Caco-2 (cell line): ENCODE results near the gene DARS2. TPM values are rescaled to one million over a fixed set of nuclear protein-coding genes. Genes with fewer than 3 reads are reported as not detected.

Experiments
- BruUV-seq: library from RNA; stranded (reverse); fragments of 400-500 nt; replicated peaks from 2 replicates; lab custom pipeline; 2021; lab: Mats Ljungman, UMichigan
- CTCF ChIA-PET: fragments of 300-600 bp; sonication (Branson Sonifier 250); formaldehyde crosslinking; loops from one replicate; lab custom pipeline; 2022; ENCODE audit warnings: antibody characterized with exemption; lab: Charles Lee
- POLR2A ChIA-PET: fragments of 300-600 bp; sonication (Branson Sonifier 250); formaldehyde crosslinking; loops from one replicate; lab custom pipeline; 2022; ENCODE audit warnings: antibody characterized with exemption; lab: Charles Lee
- DNase-seq, 2 experiments: peaks; one replicate each; pipeline versions ENCODE4 v3.0.0 to v3.0.0-alpha.2; 2020 to 2022
- H3K27me3 ChIP-seq: replicated peaks from 2 replicates; pipeline ENCODE4 v1.6.0; 2011; ENCODE audit warnings: low read length; ENCODE audit not compliant: control insufficient read depth, insufficient read depth
- H3K36me3 ChIP-seq: 2 replicates; pipeline ENCODE4 v1.5.1; 2011; ENCODE audit warnings: low read length; ENCODE audit not compliant: control insufficient read depth, insufficient read depth
- H3K4me1 ChIP-seq: fragments of 250-450 bp; sonication (Bioruptor Pico); 2 replicates; pipeline ENCODE4 v1.5.1; 2020; ENCODE audit warnings: mild to moderate bottlenecking
- H3K4me3 ChIP-seq: 2 replicates; pipeline ENCODE4 v1.5.1; 2011; ENCODE audit warnings: low read depth, mild to moderate bottlenecking, control low read depth, low read length
- H3K9me3 ChIP-seq: fragments of 250-450 bp; sonication (Bioruptor Pico); 2 replicates; pipeline ENCODE4 v1.5.1; 2020; ENCODE audit warnings: mild to moderate bottlenecking, moderate library complexity
- H3K27ac Mint-ChIP-seq: one replicate; pipeline ENCODE4 v1.8.0; 2022; ENCODE audit warnings: mixed read lengths; ENCODE audit not compliant: unreplicated experiment
- H3K27me3 Mint-ChIP-seq: one replicate; pipeline ENCODE4 v1.8.0; 2022; ENCODE audit warnings: mixed read lengths; ENCODE audit not compliant: insufficient read depth, unreplicated experiment
- H3K36me3 Mint-ChIP-seq: one replicate; pipeline ENCODE4 v1.8.0; 2022; ENCODE audit warnings: mild to moderate bottlenecking, mixed read lengths; ENCODE audit not compliant: insufficient read depth, unreplicated experiment
- H3K4me1 Mint-ChIP-seq: one replicate; pipeline ENCODE4 v1.8.0; 2022; ENCODE audit warnings: low read depth, mixed read lengths; ENCODE audit not compliant: unreplicated experiment
- H3K4me3 Mint-ChIP-seq: one replicate; pipeline ENCODE4 v1.8.0; 2022; ENCODE audit warnings: mild to moderate bottlenecking, moderate library complexity, mixed read lengths; ENCODE audit not compliant: unreplicated experiment
- H3K9me3 Mint-ChIP-seq: one replicate; pipeline ENCODE4 v1.8.0; 2022; ENCODE audit warnings: mixed read lengths; ENCODE audit not compliant: unreplicated experiment
- CTCF ChIP-seq, 2 experiments: fragments of 200-600 bp in 1 of 2; IDR thresholded peaks; 1 replicate in 1 of 2; 2 replicates in 1 of 2; pipeline versions ENCODE4 v1.5.1 to v1.8.0; 2011 to 2022; ENCODE audit warnings: antibody characterized with exemption in 1 of 2, control low read depth in 1 of 2, inconsistent platforms in 1 of 2, low read depth in 1 of 2, low read length in 1 of 2, mild to moderate bottlenecking in 1 of 2, moderate library complexity in 1 of 2; ENCODE audit not compliant: insufficient read depth in 1 of 2, severe bottlenecking in 1 of 2, unreplicated experiment in 1 of 2
- intact Hi-C: fragments of 100-400 bp; cut with micrococcal nuclease; formaldehyde crosslinking; loops from one replicate; pipeline ENCODE4 v1.10.0; 2022; ENCODE audit not compliant: unreplicated experiment
- total RNA-seq: library from RNA; stranded (reverse); gene quantifications from 2 replicates; pipeline ENCODE4 v1.2.3, GENCODE V29; 2022

The DARS2 gene
- total RNA-seq, 1 experiment from 2014 or later = 41.3 TPM

- peaks cover 47% of the 10 kb centered on the region for H3K36me3 Mint-ChIP-seq
- DNase-seq = no peak
- H3K4me3 Mint-ChIP-seq = no peak overlapping the region
- intact Hi-C loops = no loop called here
- no peak overlapping the region for H3K27ac Mint-ChIP-seq
- Histone ChIP-seq H3K4me3 (no peak overlapping the region), H3K27me3 (no peaks in the 10 kb centered on the region), H3K36me3 (peaks cover 2% of the 10 kb centered on the region; the same call in 1 of the 2 replicates), H3K4me1 (no peaks in the 10 kb centered on the region), H3K9me3 (no peaks in the 10 kb centered on the region)
- H3K9me3 Mint-ChIP-seq = peaks cover 13% of the 10 kb centered on the region
- POLR2A ChIA-PET = interaction anchor here (0.5 kb wide), 1 partner anchor 242 kb away, joined by 3 read pairs; the partner anchor contains the start of gene RC3H1
- no TSS peak for BruUV-seq
- no peaks in the 10 kb centered on the region for H3K4me1 Mint-ChIP-seq
- no peaks in the 10 kb centered on the region for H3K27me3 Mint-ChIP-seq
- no peak for TF ChIP-seq CTCF (IDR thresholded peaks at IDR 0.05; ENCODE audit: insufficient read depth in 1 of 2, low read depth in 1 of 2, low read length in 1 of 2, severe bottlenecking in 1 of 2, unreplicated experiment in 1 of 2)
- CTCF ChIA-PET = no interaction called here
These were observed 44.5 kb upstream of the DARS2 start for GRCh38 chr1:173779936-173780335.

GRCh38 chr1:173784997-173785396, 39.5 kb upstream of the DARS2 start:
- H3K27me3 ChIP-seq = no peaks in the 10 kb centered on the region
- Mint-ChIP-seq H3K4me3 (no peak overlapping the region), H3K4me1 (no peaks in the 10 kb centered on the region), H3K9me3 (no peaks in the 10 kb centered on the region), H3K27ac (no peak overlapping the region), H3K36me3 (peaks cover 25% of the 10 kb centered on the region), H3K27me3 (no peaks in the 10 kb centered on the region)
- no peaks in the 10 kb centered on the region for H3K4me1 ChIP-seq
- TF ChIP-seq CTCF (IDR thresholded peaks at IDR 0.05; ENCODE audit: insufficient read depth in 1 of 2, low read depth in 1 of 2, low read length in 1 of 2, severe bottlenecking in 1 of 2, unreplicated experiment in 1 of 2) = no peak
- no peak for DNase-seq
- no peak overlapping the region for H3K4me3 ChIP-seq
- H3K9me3 ChIP-seq = no peaks in the 10 kb centered on the region
- POLR2A ChIA-PET = no interaction called here
- peaks cover under 1% of the 10 kb centered on the region; the same call in 1 of the 2 replicates for H3K36me3 ChIP-seq
- BruUV-seq = no TSS peak
- CTCF ChIA-PET = no interaction called here
- intact Hi-C loops = no loop called here

- H3K9me3 ChIP-seq = no peaks in the 10 kb centered on the region
- no peak overlapping the region for H3K4me3 Mint-ChIP-seq
These were observed 34.6 kb upstream of the DARS2 start for GRCh38 chr1:173789841-173790240.

More at GRCh38 chr1:173789841-173790240, 34.6 kb upstream of the DARS2 start:
- intact Hi-C loops = no loop called here
- no peak overlapping the region for H3K4me3 ChIP-seq
- CTCF ChIA-PET = no interaction called here
- no peaks in the 10 kb centered on the region for H3K27me3 Mint-ChIP-seq
- peaks cover 2% of the 10 kb centered on the region; the same call in 1 of the 2 replicates for H3K36me3 ChIP-seq
- H3K27me3 ChIP-seq = no peaks in the 10 kb centered on the region
- no peaks in the 10 kb centered on the region for H3K4me1 Mint-ChIP-seq
- no peak for DNase-seq
- H3K4me1 ChIP-seq = no peaks in the 10 kb centered on the region
- H3K36me3 Mint-ChIP-seq = peaks cover 25% of the 10 kb centered on the region
- H3K9me3 Mint-ChIP-seq = no peaks in the 10 kb centered on the region
- no TSS peak for BruUV-seq
- H3K27ac Mint-ChIP-seq = no peak overlapping the region
- TF ChIP-seq CTCF (IDR thresholded peaks at IDR 0.05; ENCODE audit: insufficient read depth in 1 of 2, low read depth in 1 of 2, low read length in 1 of 2, severe bottlenecking in 1 of 2, unreplicated experiment in 1 of 2) = no peak
- POLR2A ChIA-PET = no interaction called here
